Endothelial cell of umbilical vein (primary cell): ENCODE measurements around the gene LMO4. TPM values are rescaled to one million over a fixed set of nuclear protein-coding genes. Genes with fewer than 3 reads are reported as not detected.

Source experiments
- Bru-seq: library from RNA; stranded (reverse); fragments of 400-500 nt; gene quantifications from one replicate; lab custom pipeline; 2021; lab: Mats Ljungman, UMichigan
- BruChase-seq, 2 experiments: library from RNA; stranded (reverse); fragments of 400-500 nt; gene quantifications; one replicate each; lab custom pipeline; 2021; lab: Mats Ljungman, UMichigan
- BruUV-seq: library from RNA; stranded (reverse); fragments of 400-500 nt; replicated peaks from 2 replicates; lab custom pipeline; 2021; lab: Mats Ljungman, UMichigan
- CTCF ChIA-PET: fragments of 300-600, 350-600 bp; sonication (Branson Sonifier 250); formaldehyde crosslinking; loops from one replicate; lab custom pipeline; 2021; ENCODE audit warnings: antibody characterized with exemption, inconsistent platforms; lab: Charles Lee
- POLR2A ChIA-PET: fragments of 300-600, 350-600 bp; sonication (Branson Sonifier 250); formaldehyde crosslinking; loops from one replicate; lab custom pipeline; 2021; ENCODE audit warnings: antibody characterized with exemption, inconsistent platforms; lab: Charles Lee
- DNase-seq: peaks from one replicate; pipeline ENCODE4 v3.0.0-alpha.2; 2011; ENCODE audit warnings: low read depth, low spot score
- FAIRE-seq: peaks from 2 replicates; lab custom pipeline; 2011; peaks lifted over from hg19 to GRCh38; lab: Jason Lieb, UNC
- H2AFZ ChIP-seq: 2 replicates; pipeline ENCODE4 v1.6.0; 2012; ENCODE audit warnings: low read depth, low read length, control low read depth, inconsistent platforms
- H3K27ac ChIP-seq: 2 replicates; pipeline ENCODE4 v1.5.1; 2011; ENCODE audit warnings: low read depth, mild to moderate bottlenecking, control low read depth, low read length, moderate library complexity; ENCODE audit not compliant: insufficient read depth
- H3K27me3 ChIP-seq, 2 experiments: 2 replicates each; pipeline versions ENCODE4 v1.6.0 to v1.6.1; 2011; ENCODE audit warnings: low read length in 2 of 2, mixed read lengths in 1 of 2; ENCODE audit not compliant: control insufficient read depth in 2 of 2, insufficient read depth in 2 of 2
- H3K36me3 ChIP-seq, 2 experiments: 2 replicates in 1 of 2; 3 replicates in 1 of 2; pipeline ENCODE4 v1.5.1; 2011; ENCODE audit warnings: low read length in 2 of 2, mild to moderate bottlenecking in 1 of 2, moderate library complexity in 1 of 2; ENCODE audit not compliant: control insufficient read depth in 2 of 2, insufficient read depth in 2 of 2; ENCODE audit errors: extremely low read depth in 1 of 2
- H3K4me1 ChIP-seq: 3 replicates; pipeline ENCODE4 v1.5.1; 2011; ENCODE audit warnings: mild to moderate bottlenecking, low read length; ENCODE audit not compliant: control insufficient read depth, insufficient read depth; ENCODE audit errors: extremely low read depth
- H3K4me2 ChIP-seq: 2 replicates; pipeline ENCODE4 v1.6.1; 2011; ENCODE audit warnings: low read length, control low read depth, mixed read lengths; ENCODE audit not compliant: insufficient read depth
- H3K4me3 ChIP-seq, 3 experiments: fragments of 200-600 bp in 1 of 3; sonication (generic), shearing (Covaris generic) in 1 of 3; replicated peaks in 1 of 3; 2 replicates each; pipeline ENCODE4 v1.5.1; 2011 to 2016; ENCODE audit warnings: control low read depth in 3 of 3, low read length in 3 of 3, mild to moderate bottlenecking in 2 of 3, inconsistent platforms in 1 of 3, low read depth in 1 of 3, moderate library complexity in 1 of 3; ENCODE audit not compliant: insufficient read depth in 1 of 3
- H3K79me2 ChIP-seq: 2 replicates; pipeline ENCODE4 v1.6.0; 2012; ENCODE audit warnings: low read length, inconsistent platforms; ENCODE audit not compliant: control insufficient read depth, insufficient read depth
- H3K9ac ChIP-seq: replicated peaks from 2 replicates; pipeline ENCODE3; 2011; ENCODE audit warnings: low read length, control low read depth; ENCODE audit not compliant: insufficient read depth; ENCODE audit errors: extremely low read depth
- H3K9me1 ChIP-seq: replicated peaks from 3 replicates; pipeline ENCODE4 v1.6.0; 2011; ENCODE audit warnings: mild to moderate bottlenecking, low read length; ENCODE audit not compliant: control insufficient read depth, insufficient read depth; ENCODE audit errors: extremely low read depth
- H3K9me3 ChIP-seq: replicated peaks from 2 replicates; pipeline ENCODE4 v1.5.1; 2012; ENCODE audit warnings: low read length, inconsistent platforms; ENCODE audit not compliant: control insufficient read depth, insufficient read depth
- H4K20me1 ChIP-seq: replicated peaks from 2 replicates; pipeline ENCODE3; 2011; ENCODE audit warnings: mild to moderate bottlenecking, low read length; ENCODE audit not compliant: control insufficient read depth, insufficient read depth; ENCODE audit errors: extremely low read depth
- EZH2 ChIP-seq: IDR thresholded peaks from 2 replicates; pipeline ENCODE4 v1.6.1; 2012; ENCODE audit warnings: borderline replicate concordance, low read depth, mild to moderate bottlenecking, moderate library complexity, low read length, inconsistent platforms; ENCODE audit not compliant: severe bottlenecking
- FOS ChIP-seq: IDR thresholded peaks from 2 replicates; pipeline ENCODE4 v1.6.1; 2011; ENCODE audit warnings: mild to moderate bottlenecking, low read length, moderate library complexity, borderline replicate concordance; ENCODE audit not compliant: insufficient read depth
- GATA2 ChIP-seq: IDR thresholded peaks from 2 replicates; pipeline ENCODE4 v1.7.0; 2011; ENCODE audit warnings: low read depth, mild to moderate bottlenecking, moderate library complexity, mixed read lengths, low read length; ENCODE audit not compliant: insufficient read length, insufficient read depth
- MYC ChIP-seq: IDR thresholded peaks from one replicate; pipeline ENCODE4 v1.6.1; 2011; ENCODE audit warnings: mild to moderate bottlenecking, low read depth, low read length
- POLR2A ChIP-seq: IDR thresholded peaks from 2 replicates; pipeline ENCODE4 v1.6.1; 2012; ENCODE audit warnings: low read depth, mild to moderate bottlenecking, control low read depth, low read length
- POLR2AphosphoS5 ChIP-seq: IDR thresholded peaks from 2 replicates; pipeline ENCODE4 v1.6.1; 2012; ENCODE audit warnings: low read depth, mild to moderate bottlenecking, control low read depth, low read length, moderate library complexity; ENCODE audit not compliant: insufficient read depth
- dilution Hi-C: fragments of 300-500 bp; cut with MboI; formaldehyde crosslinking; loops from one replicate; pipeline ENCODE4 v1.15.0; 2019; ENCODE audit warnings: low sequenced_read_pairs; ENCODE audit not compliant: extremely low pct_ligation_motif_present
- intact Hi-C: fragments of 100-400 bp; cut with micrococcal nuclease; formaldehyde crosslinking; loops from one replicate; pipeline ENCODE4 v1.10.0; 2022
- long read RNA-seq: library from polyadenylated mRNA; stranded (forward); transcript quantifications from one replicate; pipeline ENCODE4 v2.0.0, GENCODE V29; 2021
- polyA minus RNA-seq, 3 experiments: library from RNA; depleted of rRNA, polyadenylated mRNA; stranded (reverse); fragments of >200 nt; gene quantifications; 1 replicate in 1 of 3; 2 replicates in 2 of 3; pipeline ENCODE4 v1.2.3, GENCODE V29; 2011
- polyA plus RNA-seq, 4 experiments: library from polyadenylated mRNA; depleted of rRNA in 3 of 4; stranded (reverse) in 3 of 4; unstranded in 1 of 4; fragments of >200 nt; gene quantifications; 2 replicates each; pipeline versions ENCODE4 v1.2.1 to v1.2.3, GENCODE V29; 2011 to 2012; ENCODE audit warnings: missing spikeins in 1 of 4
- total RNA-seq: library from RNA; stranded (reverse); gene quantifications from 2 replicates; pipeline ENCODE4 v1.2.3, GENCODE V29; 2021
- TF ChIP-seq, protein P1 (sequence below): IDR thresholded peaks from 2 replicates; pipeline ENCODE4 v1.6.1; 2011; ENCODE audit not compliant: insufficient read depth, insufficient read length
- TF ChIP-seq, protein P2 (sequence below), 2 donors: IDR thresholded peaks; 1 replicate in 1 of 2; 2 replicates in 1 of 2; pipeline ENCODE4 v1.5.1; 2011; ENCODE audit warnings: low read length in 2 of 2, mild to moderate bottlenecking in 2 of 2, moderate library complexity in 2 of 2, control low read depth in 1 of 2, inconsistent platforms in 1 of 2, low read depth in 1 of 2; ENCODE audit not compliant: insufficient read depth in 1 of 2; ENCODE audit errors: extremely low read depth in 1 of 2

Gene LMO4, protein sequence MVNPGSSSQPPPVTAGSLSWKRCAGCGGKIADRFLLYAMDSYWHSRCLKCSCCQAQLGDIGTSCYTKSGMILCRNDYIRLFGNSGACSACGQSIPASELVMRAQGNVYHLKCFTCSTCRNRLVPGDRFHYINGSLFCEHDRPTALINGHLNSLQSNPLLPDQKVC
- 22.5 and 24.8 TPM in 2 replicates for total RNA-seq
- polyA plus RNA-seq = 36.6 and 41.1 TPM in 2 replicates
- 29.3 and 31.6 TPM in 2 replicates for polyA plus RNA-seq (2011; cell fraction: cytosol; rRNA removed)
- 30.4 and 31.4 TPM in 2 replicates for polyA plus RNA-seq (2011; cell fraction: nucleus; rRNA removed)
- polyA plus RNA-seq (2012) = 19.9 and 23.5 TPM in 2 replicates
- polyA minus RNA-seq = 24.3 and 28.5 TPM in 2 replicates
- polyA minus RNA-seq (2011; cell fraction: cytosol; rRNA and poly(A)+ RNA removed) = 12.0 TPM
- polyA minus RNA-seq (2011; cell fraction: nucleus; rRNA and poly(A)+ RNA removed) = 5.8 and 5.9 TPM in 2 replicates
- percentile 74 among the genes with signal in this experiment for Bru-seq, nascent RNA
- percentile 64 among the genes with signal in this experiment for BruChase-seq, experiment 1, labeled RNA remaining after a 6-hour chase
- BruChase-seq, experiment 2, labeled RNA remaining after a 2-hour chase = percentile 69 among the genes with signal in this experiment
- long read RNA-seq, full-length matches to known transcripts = 11 of 16 reads
- long read RNA-seq, partial matches to known transcripts = 0 of 16 reads
- long read RNA-seq, other reads (novel, unspliced or antisense) = 5 of 16 reads

DNA sequence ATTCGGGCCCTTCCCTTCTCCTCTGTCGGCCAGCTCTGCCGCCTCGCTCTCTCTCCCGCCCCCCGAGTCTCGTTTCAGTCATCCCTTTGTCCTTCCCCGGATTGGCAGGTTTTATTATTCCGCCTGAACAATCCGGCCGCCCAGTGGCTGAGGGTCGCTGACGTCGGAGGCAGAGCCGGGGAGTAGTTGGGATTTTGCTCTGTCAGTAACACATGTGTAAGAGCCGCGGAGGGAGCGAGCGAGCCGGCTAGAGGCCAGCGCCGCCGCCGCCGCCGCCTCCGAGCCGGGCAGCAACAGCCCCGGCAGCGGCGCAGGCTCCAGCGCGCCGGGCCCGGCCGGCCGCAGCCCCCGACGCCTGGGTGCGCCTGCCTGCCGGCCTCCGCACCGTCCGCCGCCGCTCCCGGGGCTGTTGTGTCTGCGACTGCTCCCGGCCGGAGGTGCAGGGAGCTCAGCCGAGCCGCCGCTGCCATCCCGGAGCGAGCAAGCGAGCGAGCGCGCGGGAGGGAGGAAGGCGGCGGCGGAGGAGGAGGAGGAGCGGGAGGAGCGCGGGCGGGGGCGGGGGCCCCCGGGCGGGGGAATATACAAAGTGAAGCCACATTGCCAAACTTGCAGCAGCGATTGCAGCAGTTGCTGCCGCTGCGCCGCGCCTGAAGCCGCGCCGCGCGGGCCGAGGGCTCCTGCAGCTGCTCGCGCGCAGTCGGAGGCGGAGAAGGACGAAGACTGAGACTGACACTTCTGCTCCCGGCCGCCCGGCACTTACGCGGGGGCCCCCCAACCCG, at the start of gene LMO4:
TSS of gene LMO4 (plus strand) at position 609 of the 779 bp plus-strand sequence. CDS start 3,136 bp downstream, outside the sequence.
- H3K9ac ChIP-seq = peak within 1 kb of the TSS; percentile 82
- ChIA-PET CTCF (interaction anchor here (0.7 to 1.9 kb wide), 4 partner anchors 18 to 625 kb away, joined by 3 to 10 read pairs (median 3); no protein-coding TSS in a partner anchor), POLR2A (interaction anchor here (0.6 to 0.7 kb wide), 3 partner anchors 14 to 640 kb away, joined by 3 to 7 read pairs (median 3); no protein-coding TSS in a partner anchor)
- H3K4me2 ChIP-seq = peak within 1 kb of the TSS; percentile 86
- H3K27ac ChIP-seq = peak within 1 kb of the TSS; percentile 58
- H3K36me3 ChIP-seq = no peaks in the 10 kb centered on the region
- no peaks in the 10 kb centered on the region for H3K9me1 ChIP-seq
- no TSS peak for BruUV-seq
- TF ChIP-seq GATA2 (no peak), EZH2 (no peak), MYC (no peak), FOS (no peak), POLR2AphosphoS5 (no peak), POLR2A (peak; percentile 50)
- TF ChIP-seq, protein P1, sequence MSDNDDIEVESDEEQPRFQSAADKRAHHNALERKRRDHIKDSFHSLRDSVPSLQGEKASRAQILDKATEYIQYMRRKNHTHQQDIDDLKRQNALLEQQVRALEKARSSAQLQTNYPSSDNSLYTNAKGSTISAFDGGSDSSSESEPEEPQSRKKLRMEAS = no peak
- TF ChIP-seq, protein P2, sequence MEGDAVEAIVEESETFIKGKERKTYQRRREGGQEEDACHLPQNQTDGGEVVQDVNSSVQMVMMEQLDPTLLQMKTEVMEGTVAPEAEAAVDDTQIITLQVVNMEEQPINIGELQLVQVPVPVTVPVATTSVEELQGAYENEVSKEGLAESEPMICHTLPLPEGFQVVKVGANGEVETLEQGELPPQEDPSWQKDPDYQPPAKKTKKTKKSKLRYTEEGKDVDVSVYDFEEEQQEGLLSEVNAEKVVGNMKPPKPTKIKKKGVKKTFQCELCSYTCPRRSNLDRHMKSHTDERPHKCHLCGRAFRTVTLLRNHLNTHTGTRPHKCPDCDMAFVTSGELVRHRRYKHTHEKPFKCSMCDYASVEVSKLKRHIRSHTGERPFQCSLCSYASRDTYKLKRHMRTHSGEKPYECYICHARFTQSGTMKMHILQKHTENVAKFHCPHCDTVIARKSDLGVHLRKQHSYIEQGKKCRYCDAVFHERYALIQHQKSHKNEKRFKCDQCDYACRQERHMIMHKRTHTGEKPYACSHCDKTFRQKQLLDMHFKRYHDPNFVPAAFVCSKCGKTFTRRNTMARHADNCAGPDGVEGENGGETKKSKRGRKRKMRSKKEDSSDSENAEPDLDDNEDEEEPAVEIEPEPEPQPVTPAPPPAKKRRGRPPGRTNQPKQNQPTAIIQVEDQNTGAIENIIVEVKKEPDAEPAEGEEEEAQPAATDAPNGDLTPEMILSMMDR (IDR thresholded peaks at IDR 0.05; ENCODE audit: extremely low read depth in 1 of 2, insufficient read depth in 1 of 2, low read depth in 1 of 2, low read length in 2 of 2) = no peak
- H3K79me2 ChIP-seq = peaks cover 16% of the 10 kb centered on the region
- peak within 1 kb of the TSS; percentile 81 for H2AFZ ChIP-seq
- H3K4me1 ChIP-seq = peaks cover 12% of the 10 kb centered on the region
- FAIRE-seq = peak; percentile 90
- intact Hi-C loops (loop anchor here (1.0 to 5.0 kb wide), 7 partner anchors 102 to 999 kb away; no protein-coding TSS in a partner anchor), dilution Hi-C loops (no loop called here)
- H3K27me3 ChIP-seq = peaks cover 0 to 3% of the 10 kb centered on the region in 2 experiments
- H3K9me3 ChIP-seq = no peaks in the 10 kb centered on the region
- peak; percentile 97 for DNase-seq
- no peaks in the 10 kb centered on the region for H4K20me1 ChIP-seq
- peak within 1 kb of the TSS; percentile 86 to 95 (median 89) for H3K4me3 ChIP-seq
